Liver (tissue), 9 donors: ENCODE results near the gene SEPTIN10. TPM values are rescaled to one million over a fixed set of nuclear protein-coding genes. Genes with fewer than 3 reads are reported as not detected.

ENCODE experiments used
- DNase-seq: peaks from one replicate; pipeline ENCODE4 v3.0.0-alpha.2; 2017; ENCODE audit warnings: low spot score
- H3K27ac ChIP-seq, 2 donors: one replicate each; pipeline ENCODE4 v1.7.0; 2013; ENCODE audit warnings: inconsistent platforms in 2 of 2, low read length in 2 of 2, control low read depth in 1 of 2, low read depth in 1 of 2, mild to moderate bottlenecking in 1 of 2
- H3K27me3 ChIP-seq, 4 donors: one replicate each; pipeline versions ENCODE4 v1.6.1 to v1.7.0; 2013; ENCODE audit warnings: low read length in 3 of 4, inconsistent platforms in 1 of 4, mild to moderate bottlenecking in 1 of 4, moderate library complexity in 1 of 4; ENCODE audit not compliant: control insufficient read depth in 4 of 4, insufficient read depth in 4 of 4
- H3K36me3 ChIP-seq, 4 donors: one replicate each; pipeline versions ENCODE4 v1.6.1 to v1.7.0; 2013; ENCODE audit warnings: low read length in 3 of 4, mild to moderate bottlenecking in 3 of 4, low read depth in 1 of 4, moderate library complexity in 1 of 4; ENCODE audit not compliant: control insufficient read depth in 4 of 4, insufficient read depth in 3 of 4
- H3K4me1 ChIP-seq, 4 donors: one replicate each; pipeline versions ENCODE4 v1.6.1 to v1.7.0; 2013; ENCODE audit warnings: low read length in 3 of 4, mild to moderate bottlenecking in 3 of 4, moderate library complexity in 1 of 4; ENCODE audit not compliant: control insufficient read depth in 4 of 4, insufficient read depth in 4 of 4
- H3K4me3 ChIP-seq, 3 donors: one replicate each; pipeline versions ENCODE4 v1.6.1 to v1.7.0; 2013; ENCODE audit warnings: low read length in 3 of 3, control low read depth in 1 of 3, low read depth in 1 of 3, mild to moderate bottlenecking in 1 of 3
- H3K9ac ChIP-seq, 2 donors: one replicate each; pipeline ENCODE4 v1.7.0; 2013; ENCODE audit warnings: low read length in 2 of 2, mild to moderate bottlenecking in 2 of 2, moderate library complexity in 2 of 2, control low read depth in 1 of 2, low read depth in 1 of 2
- H3K9me3 ChIP-seq, 4 donors: one replicate each; pipeline versions ENCODE4 v1.6.1 to v1.7.0; 2013; ENCODE audit warnings: low read length in 3 of 4; ENCODE audit not compliant: control insufficient read depth in 4 of 4
- HNF4A ChIP-seq, 2 donors: conservative IDR thresholded peaks; 2 replicates each; pipeline ENCODE4 v1.6.1; 2016; ENCODE audit warnings: antibody characterized with exemption in 2 of 2, mild to moderate bottlenecking in 2 of 2
- RAD21 ChIP-seq, 2 donors: IDR thresholded peaks; 2 replicates each; pipeline ENCODE4 v1.6.1; 2016; ENCODE audit warnings: antibody characterized with exemption in 2 of 2, mild to moderate bottlenecking in 2 of 2
- RXRA ChIP-seq, 2 donors: IDR thresholded peaks; 2 replicates each; pipeline ENCODE4 v1.6.1; 2017 to 2018; ENCODE audit warnings: antibody characterized with exemption in 2 of 2, mild to moderate bottlenecking in 1 of 2
- WGBS: extraction: QIAGEN DNeasy Blood & Tissue Kit; methylation state at CpG from one replicate; pipeline ENCODE4 v1.1.7; 2013; 5-methylcytosine and 5-hydroxymethylcytosine counted together
- polyA plus RNA-seq, 2 donors: library from polyadenylated mRNA; stranded (reverse) in 1 of 2; unstranded in 1 of 2; fragments of 200-250 nt in 1 of 2; fragments of >200 nt in 1 of 2; fragmentation: Nextera tagmentation in 1 of 2; extraction: Ambion mirVana in 1 of 2; gene quantifications; one replicate each; pipeline versions ENCODE4 v1.2.1 to v1.2.3, GENCODE V29; 2013 to 2015
- total RNA-seq, 2 donors: library from RNA; depleted of rRNA; stranded (reverse); fragments of >200 nt; gene quantifications; one replicate each; pipeline ENCODE4 v1.2.3, GENCODE V29; 2014
- TF ChIP-seq, protein P1 (sequence below): IDR thresholded peaks from 2 replicates; pipeline ENCODE4 v1.6.1; 2016; ENCODE audit warnings: antibody characterized with exemption
- TF ChIP-seq, protein P2 (sequence below): fragments of 150-350 bp; IDR thresholded peaks from 2 replicates; pipeline ENCODE4 v1.5.1; 2017; ENCODE audit warnings: improper control_type of control experiment, low read depth, low read length; ENCODE audit not compliant: missing input control
- TF ChIP-seq, protein P3 (sequence below): IDR thresholded peaks from 2 replicates; pipeline ENCODE4 v1.6.1; 2016; ENCODE audit warnings: antibody characterized with exemption
- donor health status: healthy.
- donor health status: healthy.
- donor health status: healthy.
- donor health status: healthy.
- donor health status: healthy.

SEPTIN10 gene
- total and polyA plus RNA-seq, 4 donors = 19.6 to 35.9 (median 20.1) TPM

DNA sequence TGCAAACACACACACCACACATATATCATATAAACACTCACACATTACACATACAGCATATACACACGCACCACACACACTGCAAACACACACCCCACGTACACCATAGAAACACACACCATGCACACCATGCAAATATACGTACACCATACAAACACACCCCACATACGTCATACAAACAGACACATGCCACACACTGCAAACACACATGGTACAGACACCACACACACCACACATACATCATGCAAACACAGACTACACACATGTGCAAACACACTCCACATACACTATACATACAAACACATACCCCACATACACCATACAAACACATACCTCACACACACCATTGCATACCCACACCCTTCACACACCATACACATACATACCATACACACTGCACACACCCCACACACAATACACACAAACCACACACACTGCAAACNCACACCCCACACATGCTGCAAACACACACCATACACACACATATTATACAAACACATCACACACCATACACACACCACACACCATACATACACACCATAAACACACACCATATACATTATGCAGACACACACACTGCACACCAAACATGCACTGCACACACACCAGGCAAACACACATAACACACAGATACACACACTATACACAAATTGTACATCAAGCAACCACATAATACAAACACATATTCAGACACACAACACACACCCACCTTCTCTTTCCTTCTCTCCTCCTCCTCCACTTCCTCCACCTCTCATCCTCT lies 120.4 kb downstream of the SEPTIN10 start:
- Histone ChIP-seq H3K27me3 (no peaks in the 10 kb centered on the region), H3K4me3 (no peak overlapping the region), H3K4me1 (no peaks in the 10 kb centered on the region), H3K9me3 (no peaks in the 10 kb centered on the region), H3K9ac (no peak overlapping the region), H3K27ac (no peak overlapping the region), H3K36me3 (no peaks in the 10 kb centered on the region)
- no peak for DNase-seq
- TF ChIP-seq RXRA (IDR thresholded peaks at IDR 0.05) = no peak
- TF ChIP-seq, protein P1, sequence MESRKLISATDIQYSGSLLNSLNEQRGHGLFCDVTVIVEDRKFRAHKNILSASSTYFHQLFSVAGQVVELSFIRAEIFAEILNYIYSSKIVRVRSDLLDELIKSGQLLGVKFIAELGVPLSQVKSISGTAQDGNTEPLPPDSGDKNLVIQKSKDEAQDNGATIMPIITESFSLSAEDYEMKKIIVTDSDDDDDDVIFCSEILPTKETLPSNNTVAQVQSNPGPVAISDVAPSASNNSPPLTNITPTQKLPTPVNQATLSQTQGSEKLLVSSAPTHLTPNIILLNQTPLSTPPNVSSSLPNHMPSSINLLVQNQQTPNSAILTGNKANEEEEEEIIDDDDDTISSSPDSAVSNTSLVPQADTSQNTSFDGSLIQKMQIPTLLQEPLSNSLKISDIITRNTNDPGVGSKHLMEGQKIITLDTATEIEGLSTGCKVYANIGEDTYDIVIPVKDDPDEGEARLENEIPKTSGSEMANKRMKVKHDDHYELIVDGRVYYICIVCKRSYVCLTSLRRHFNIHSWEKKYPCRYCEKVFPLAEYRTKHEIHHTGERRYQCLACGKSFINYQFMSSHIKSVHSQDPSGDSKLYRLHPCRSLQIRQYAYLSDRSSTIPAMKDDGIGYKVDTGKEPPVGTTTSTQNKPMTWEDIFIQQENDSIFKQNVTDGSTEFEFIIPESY = no peak
- TF ChIP-seq, protein P2, sequence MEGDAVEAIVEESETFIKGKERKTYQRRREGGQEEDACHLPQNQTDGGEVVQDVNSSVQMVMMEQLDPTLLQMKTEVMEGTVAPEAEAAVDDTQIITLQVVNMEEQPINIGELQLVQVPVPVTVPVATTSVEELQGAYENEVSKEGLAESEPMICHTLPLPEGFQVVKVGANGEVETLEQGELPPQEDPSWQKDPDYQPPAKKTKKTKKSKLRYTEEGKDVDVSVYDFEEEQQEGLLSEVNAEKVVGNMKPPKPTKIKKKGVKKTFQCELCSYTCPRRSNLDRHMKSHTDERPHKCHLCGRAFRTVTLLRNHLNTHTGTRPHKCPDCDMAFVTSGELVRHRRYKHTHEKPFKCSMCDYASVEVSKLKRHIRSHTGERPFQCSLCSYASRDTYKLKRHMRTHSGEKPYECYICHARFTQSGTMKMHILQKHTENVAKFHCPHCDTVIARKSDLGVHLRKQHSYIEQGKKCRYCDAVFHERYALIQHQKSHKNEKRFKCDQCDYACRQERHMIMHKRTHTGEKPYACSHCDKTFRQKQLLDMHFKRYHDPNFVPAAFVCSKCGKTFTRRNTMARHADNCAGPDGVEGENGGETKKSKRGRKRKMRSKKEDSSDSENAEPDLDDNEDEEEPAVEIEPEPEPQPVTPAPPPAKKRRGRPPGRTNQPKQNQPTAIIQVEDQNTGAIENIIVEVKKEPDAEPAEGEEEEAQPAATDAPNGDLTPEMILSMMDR = no peak
- TF ChIP-seq, protein P3, sequence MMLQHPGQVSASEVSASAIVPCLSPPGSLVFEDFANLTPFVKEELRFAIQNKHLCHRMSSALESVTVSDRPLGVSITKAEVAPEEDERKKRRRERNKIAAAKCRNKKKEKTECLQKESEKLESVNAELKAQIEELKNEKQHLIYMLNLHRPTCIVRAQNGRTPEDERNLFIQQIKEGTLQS = no peak
- TF ChIP-seq RAD21 (IDR thresholded peaks at IDR 0.05) = no peak
- no peak for TF ChIP-seq HNF4A (conservative IDR thresholded peaks at IDR 0.05)
- 50% methylated on average over 4 of the region's 4 CpGs for whole genome bisulfite sequencing

Other genes with a start within 250 kb of the SEPTIN10 start
- gene SOWAHC, start 398 bp upstream of the SEPTIN10 start, total RNA-seq = 10 to 100 TPM in 1 of 2 donors, 1 to 10 TPM in 1; 8.5 to 16.9 TPM
- 1 to 10 TPM; 7.0 to 9.8 TPM for gene SOWAHC, start 398 bp upstream of the SEPTIN10 start, polyA plus RNA-seq
- 10 to 100 TPM; 10.0 to 35.6 TPM for gene RGPD5, start 180.3 kb upstream of the SEPTIN10 start, total RNA-seq
- 10 to 100 TPM in 1 of 2 donors, 1 to 10 TPM in 1; 3.1 to 18.8 TPM for gene RGPD5, start 180.3 kb upstream of the SEPTIN10 start, polyA plus RNA-seq